GM10266 (cell line): ENCODE data around the gene SYNCRIP.
"Not testable (repeated sequence)": the region's sequence is repeated elsewhere in the genome, so short reads cannot be mapped to it uniquely, and the experiment has no call there.

Source experiments
- DNase-seq: peaks from one replicate; pipeline ENCODE4 v3.0.0; 2012; ENCODE audit errors: extremely low spot score
- TF ChIP-seq, protein P1 (sequence below): IDR thresholded peaks from 2 replicates; pipeline ENCODE4 v1.5.1; 2012; ENCODE audit warnings: mild to moderate bottlenecking, low read depth; ENCODE audit not compliant: control insufficient read depth, insufficient read depth; ENCODE audit errors: missing control alignments

Gene SYNCRIP

DNA sequence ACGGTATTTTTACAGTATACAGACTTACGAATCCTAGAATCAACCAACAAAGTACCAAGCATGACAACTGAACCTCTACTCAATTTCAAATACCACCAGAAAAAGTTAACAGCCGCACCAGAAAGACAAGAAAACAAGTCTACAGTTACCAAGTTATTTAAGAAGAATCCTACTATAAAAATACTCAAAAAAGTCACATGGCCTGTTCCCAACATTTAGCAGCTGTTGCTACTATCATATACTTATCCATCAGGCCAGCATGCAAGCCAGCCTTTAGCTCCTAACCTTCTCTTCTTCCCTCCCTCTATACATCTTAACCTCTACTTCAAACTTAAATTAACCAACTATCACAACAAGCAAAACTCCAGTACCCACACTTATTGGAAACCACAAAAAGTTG, 1.9 kb downstream of the SYNCRIP start:
- no peak for DNase-seq

DNA sequence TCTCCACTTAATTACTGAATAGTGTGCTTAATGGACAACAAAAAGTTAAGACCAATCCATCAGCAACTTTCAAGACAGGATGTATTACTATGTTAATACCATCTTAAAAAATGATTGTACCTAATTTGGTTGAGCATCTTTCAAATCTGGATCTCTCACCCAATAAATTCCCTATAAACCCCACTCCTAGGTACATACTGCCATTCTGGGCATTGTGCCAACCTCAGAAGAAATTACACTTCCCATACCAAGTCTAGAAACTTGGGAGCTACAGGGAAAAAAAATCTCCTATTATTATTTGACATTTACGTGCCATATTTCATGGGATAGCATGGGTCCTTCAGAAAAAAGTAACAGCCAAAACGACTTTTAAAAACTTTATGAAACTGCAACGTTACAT, 5.1 kb downstream of the SYNCRIP start:
- TF ChIP-seq, protein P1, sequence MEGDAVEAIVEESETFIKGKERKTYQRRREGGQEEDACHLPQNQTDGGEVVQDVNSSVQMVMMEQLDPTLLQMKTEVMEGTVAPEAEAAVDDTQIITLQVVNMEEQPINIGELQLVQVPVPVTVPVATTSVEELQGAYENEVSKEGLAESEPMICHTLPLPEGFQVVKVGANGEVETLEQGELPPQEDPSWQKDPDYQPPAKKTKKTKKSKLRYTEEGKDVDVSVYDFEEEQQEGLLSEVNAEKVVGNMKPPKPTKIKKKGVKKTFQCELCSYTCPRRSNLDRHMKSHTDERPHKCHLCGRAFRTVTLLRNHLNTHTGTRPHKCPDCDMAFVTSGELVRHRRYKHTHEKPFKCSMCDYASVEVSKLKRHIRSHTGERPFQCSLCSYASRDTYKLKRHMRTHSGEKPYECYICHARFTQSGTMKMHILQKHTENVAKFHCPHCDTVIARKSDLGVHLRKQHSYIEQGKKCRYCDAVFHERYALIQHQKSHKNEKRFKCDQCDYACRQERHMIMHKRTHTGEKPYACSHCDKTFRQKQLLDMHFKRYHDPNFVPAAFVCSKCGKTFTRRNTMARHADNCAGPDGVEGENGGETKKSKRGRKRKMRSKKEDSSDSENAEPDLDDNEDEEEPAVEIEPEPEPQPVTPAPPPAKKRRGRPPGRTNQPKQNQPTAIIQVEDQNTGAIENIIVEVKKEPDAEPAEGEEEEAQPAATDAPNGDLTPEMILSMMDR, result no peak
- no peak for DNase-seq

More for the DNA sequence above, 1.9 kb downstream of the SYNCRIP start:
- TF ChIP-seq, protein P1, result no peak

DNA sequence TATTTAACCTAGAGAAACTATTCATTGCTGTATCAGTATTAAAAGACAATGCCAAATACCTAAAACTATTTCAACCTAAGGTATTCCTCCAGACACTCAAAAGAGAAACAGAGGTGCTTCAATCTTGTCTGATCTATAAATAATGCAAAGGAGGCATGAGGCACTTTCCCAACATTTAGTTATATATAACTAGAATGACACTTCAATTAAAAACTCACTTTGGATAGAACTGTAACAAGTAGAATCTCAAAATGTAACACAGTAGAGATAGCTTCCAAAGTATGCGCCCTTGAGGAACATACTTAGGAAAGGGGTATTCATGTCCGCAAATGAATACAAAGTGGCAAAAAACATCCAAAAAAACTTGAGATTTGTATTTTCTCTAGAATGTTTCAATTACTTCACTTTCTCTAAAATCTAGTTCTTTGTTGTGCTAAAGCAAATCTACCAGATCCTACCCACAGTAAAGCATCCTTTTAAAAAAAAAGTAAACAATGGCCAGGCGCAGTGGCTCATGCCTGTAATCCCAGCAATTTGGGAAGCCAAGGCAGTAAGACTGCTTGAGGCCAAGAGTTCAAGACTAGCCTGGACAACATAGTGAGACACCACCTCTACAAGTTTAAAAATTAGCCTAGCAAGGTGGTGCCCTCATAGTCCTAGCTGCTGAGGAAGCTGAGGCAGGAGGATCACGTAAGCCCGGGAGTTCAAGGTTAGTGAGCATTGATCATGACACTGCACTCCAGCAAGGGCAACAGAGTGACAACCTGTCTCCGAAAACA, 10.3 kb downstream of the SYNCRIP start:
- no peak for DNase-seq
- TF ChIP-seq, protein P1, result no peak

DNA sequence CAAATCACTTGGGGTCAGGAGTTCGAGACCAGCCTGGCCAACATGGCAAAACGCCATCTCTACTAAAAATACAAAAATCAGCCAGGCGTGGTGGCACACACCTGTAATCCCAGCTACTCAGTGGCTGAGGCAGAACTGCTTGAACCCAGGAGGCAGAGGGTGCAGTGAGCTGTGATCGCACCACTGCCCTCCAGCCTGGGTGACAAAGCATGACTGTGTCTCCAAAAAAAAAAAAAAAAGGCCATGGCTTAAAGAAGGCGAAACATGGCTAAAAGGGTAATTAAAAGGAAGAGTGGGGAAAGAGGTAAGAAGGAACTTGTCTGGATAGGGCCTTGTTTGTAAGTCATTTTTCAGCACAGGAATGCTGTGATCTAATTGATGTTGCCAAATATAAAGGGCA, 11.6 kb downstream of the SYNCRIP start:
- DNase-seq, result not testable (repeated sequence)

DNA sequence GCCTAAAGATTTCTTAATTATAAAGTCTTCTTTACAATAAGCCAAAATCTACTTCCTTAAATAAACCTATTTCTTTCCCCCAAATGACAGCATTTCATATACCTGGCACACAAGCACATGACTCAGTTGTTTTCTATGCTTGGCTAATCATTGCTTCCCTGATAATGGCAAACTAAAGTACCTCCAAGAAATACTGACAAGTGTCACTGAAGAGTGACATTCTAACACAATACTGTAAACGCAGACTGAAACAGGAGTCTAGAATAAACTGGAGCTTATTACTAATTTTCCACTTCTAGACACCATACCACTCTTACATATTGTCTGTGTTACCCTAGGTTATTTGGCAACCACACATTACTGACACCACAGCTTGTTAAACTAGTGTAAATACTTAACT, 14.3 kb downstream of the SYNCRIP start:
- DNase-seq, result no peak
- TF ChIP-seq, protein P1, result no peak

DNA sequence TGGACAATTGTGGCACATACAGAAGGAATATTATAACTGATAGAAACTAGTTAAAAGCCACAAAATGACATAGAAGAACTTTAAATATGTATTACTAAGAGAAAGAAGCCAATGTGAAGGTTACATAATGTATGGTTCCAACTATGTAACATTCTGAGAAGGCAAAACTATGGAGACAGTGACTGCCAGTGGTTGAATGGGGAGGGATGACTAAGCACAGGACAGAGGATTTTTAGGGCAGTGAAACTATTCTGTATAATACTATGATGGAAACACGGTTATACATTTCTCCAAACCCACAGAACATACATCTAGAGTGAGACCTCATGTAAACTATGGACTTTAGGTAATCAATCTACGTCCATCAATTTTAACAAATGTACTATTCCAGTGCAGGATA, 22.4 kb downstream of the SYNCRIP start:
- no peak for DNase-seq
- TF ChIP-seq, protein P1, result no peak

DNA sequence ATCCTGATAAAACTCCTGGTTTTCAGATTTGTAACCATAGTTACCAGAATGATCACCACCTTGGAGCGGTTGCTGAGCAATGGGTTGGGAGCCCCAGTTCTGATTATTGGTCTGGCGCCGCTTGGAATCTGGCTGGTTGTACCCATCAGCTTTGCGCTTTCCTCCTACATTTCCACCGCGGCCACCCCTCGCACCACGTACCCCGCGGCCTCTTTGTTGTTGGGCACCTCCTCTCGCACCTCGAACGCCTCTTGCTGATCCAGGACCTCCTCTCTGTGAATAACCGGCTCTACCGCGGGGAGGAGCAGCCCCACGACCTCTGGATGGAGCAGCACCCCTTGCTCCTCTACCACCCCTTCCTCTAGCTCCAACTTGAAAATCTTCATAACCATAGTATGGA, 27.9 kb downstream of the SYNCRIP start:
- DNase-seq, result no peak

More for the DNA sequence above, 27.9 kb downstream of the SYNCRIP start:
- TF ChIP-seq, protein P1, result no peak
